ENCODE results near the gene RHPN2.

The RHPN2 gene

DNA sequence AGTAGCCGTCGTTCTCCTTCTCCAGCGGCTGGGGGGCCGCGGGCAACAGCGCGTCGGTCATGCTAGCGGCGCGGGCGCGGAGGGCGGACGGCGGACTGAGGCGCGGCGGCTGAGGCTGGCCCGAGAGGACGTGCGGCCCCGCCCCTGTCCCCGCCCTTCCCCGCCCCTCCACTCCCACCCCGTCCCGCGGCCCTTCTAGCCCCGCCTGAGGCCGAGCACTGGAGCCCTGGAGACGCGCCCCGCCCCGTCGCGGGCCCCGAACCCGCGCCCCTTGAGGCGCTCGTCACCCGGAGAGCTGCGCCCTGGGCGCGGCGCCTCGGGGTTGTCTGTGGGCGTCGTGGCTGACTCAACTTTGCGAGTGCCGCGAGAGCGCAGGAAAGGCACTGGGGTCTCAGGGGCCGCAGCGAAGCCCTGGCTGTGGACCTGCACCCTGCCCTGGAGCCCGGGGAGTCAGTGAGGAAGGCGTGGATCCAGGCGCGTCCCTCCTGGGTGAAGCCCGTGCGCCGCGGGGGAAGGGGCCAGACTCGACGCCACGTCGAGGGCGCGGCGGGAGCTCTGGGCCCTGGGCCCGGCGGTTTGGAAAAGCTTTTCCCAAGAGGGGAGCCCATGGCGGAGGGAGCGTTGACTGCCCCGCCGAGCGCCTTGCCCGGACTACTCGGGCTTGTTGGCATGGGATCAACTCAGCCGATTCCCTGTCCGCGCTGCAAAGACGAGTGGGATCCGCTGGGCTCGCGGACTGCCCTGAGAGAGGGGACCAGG lies at the start of gene RHPN2:
RHPN2 (minus strand) TSS at position 97 of the 759 bp plus-strand sequence; CDS start at position 61, 36 bp downstream.
- DNase-seq (ENCODE audit: low spot score): no peak

GRCh38 chr19:33114312-33114711 lies 49.6 kb upstream of the RHPN2 start:
- no peak for DNase-seq (ENCODE audit: low spot score)

GRCh38 chr19:33111587-33111986 lies 46.9 kb upstream of the RHPN2 start:
- no peak for DNase-seq (ENCODE audit: low spot score)

- DNase-seq (ENCODE audit: low spot score): no peak
Measured at GRCh38 chr19:33110137-33110910, 45.6 kb upstream of the RHPN2 start.

GRCh38 chr19:33108161-33108560 lies 43.5 kb upstream of the RHPN2 start:
- DNase-seq (ENCODE audit: low spot score): no peak

DNA sequence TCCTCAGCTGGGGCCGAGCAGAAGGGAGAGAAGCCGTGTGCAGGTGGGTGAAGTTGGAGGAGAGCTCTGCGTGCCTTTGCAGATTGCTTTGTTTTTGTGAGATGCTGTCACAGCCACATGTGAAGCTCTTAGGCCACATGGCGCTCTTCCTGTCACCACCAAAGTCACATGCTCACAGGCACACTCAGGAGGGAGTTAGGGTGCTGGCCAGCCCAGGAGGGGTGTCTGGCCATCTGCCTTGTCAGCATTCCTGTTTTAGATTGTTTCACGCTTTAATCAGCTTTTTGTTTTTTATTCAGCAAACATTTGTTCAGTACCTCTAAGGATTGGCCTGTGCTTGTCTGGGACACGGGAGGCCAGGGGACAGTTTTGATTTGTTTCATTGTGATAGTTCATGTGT lies 38.2 kb upstream of the RHPN2 start:
- DNase-seq (ENCODE audit: low spot score): no peak

DNA sequence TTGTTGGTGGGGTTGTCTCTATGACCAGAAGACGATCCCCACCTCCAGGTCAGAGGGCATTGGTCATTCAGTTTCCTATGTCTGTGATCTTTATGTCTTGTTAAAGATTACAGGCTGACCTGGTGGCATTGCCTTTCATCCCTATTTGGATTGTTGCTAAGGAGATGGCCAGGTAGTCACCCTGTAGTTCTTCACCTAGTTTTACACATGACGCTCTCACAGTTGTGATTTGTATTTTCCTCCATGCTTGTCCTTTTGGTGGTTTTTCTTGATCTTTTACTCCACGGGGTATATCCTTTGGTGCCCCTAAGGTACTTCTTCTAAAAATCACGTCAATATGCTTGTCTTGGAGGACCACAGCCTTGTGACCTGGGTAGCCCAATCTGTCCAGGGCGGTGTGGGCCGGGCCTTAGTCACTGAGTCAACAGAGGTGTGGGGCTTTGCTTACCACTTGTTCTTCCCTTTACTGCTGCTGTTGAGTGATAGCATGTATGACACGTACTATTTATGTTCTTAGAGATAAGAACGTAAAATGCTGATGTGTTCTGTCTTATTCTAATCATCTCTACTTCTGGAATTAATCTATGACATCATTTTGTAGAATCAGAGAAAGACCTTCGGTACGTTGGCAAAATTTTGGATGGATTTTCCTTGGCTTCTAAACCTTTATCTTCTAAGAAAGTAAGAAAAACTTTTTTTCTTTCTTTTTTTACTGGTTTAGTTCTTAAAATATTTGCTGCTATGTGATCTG lies 36.4 kb upstream of the RHPN2 start:
- DNase-seq (ENCODE audit: low spot score): no peak

GRCh38 chr19:33098055-33098534 lies 33.4 kb upstream of the RHPN2 start:
- DNase-seq (ENCODE audit: low spot score): no peak

DNA sequence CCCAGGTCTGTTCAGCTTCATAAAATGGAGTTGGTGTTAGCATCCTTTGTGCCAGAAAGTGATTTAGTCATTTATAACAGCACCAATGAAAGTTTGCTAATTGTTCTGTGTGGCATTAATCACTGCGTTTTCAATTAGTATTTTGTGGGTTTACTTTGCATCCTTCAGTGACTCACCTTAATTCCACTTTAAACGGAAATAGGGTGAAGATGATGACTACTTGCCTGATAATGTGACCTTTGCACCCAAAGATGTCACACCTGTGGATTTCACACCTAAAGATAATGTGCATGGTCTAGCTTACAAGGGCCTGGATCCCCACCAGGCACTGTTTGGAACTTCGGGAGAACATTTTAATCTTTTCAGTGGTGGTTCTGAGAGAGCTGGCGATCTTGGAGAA lies 31.3 kb upstream of the RHPN2 start:
- DNase-seq (ENCODE audit: low spot score): no peak

GRCh38 chr19:33094436-33095067 lies 29.9 kb upstream of the RHPN2 start:
- DNase-seq (ENCODE audit: low spot score): no peak

DNA sequence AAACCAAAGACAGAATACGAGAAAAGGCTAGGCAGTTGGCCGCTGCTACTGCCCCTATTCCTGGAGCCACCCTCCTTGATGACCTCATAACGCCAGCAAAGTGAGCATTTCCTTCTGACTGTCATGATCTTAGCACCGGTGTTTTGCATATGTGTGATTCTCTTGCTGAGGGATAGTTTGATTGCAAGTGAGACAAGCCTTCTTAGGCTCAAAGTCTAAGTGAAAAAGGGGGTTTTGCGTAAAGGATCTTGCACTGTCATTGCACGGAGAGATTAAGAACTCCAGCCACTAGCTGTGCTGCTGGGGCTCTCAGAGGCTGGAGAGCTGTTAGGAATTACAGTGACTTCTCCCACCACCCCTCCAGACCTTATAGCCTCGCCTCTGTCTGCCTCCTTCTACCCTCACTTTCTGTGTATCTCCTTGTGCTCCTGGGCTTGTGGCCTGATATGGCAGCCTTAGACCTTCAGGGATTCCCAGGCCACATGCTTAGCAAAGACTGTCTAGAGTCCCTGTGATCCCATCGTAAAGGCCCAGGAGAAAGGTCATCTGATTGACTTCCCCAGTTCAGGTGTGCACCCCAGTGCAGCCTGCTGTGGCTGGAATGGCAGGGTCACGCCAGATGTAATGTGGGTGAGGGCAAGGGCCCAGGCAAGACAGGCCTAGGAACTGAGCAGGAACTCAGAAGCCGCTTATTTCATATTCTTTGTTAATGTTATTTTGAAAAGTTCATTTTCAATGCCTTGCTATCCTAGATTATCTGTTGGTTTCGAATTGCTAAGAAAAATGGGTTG lies 28.9 kb upstream of the RHPN2 start:
- DNase-seq (ENCODE audit: low spot score): no peak

- DNase-seq (ENCODE audit: low spot score): no peak
Measured at GRCh38 chr19:33090179-33090578, 25.5 kb upstream of the RHPN2 start.

GRCh38 chr19:33089010-33089409 lies 24.3 kb upstream of the RHPN2 start:
- no peak for DNase-seq (ENCODE audit: low spot score)

- DNase-seq (ENCODE audit: low spot score): no peak
Measured at GRCh38 chr19:33086955-33087354, 22.3 kb upstream of the RHPN2 start.

DNA sequence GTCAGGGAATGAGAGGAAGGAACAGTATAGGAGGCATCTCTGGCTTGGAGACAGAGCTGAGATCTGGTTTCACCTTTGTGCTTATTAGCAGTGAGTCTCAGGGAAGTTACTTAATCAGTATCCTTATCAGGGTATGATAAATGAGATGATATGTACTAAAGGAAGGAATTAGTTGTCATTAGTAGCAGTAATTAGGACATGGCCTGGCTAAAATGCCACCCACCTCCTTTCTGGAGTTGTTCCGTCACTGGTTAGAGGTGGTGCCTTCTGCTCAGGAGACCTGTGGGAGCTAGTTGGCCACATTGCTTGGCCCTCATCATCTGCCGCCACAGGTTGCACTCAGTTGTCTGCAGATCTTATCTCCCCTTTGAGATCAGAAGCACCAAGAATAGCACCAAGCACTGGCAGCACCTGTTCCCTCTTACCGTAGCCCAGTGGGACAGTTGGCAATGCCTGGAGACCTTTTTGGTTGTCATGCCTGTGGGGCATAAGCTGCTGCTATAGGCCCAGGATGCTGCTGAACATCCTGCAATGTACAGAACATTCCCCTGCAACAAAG lies 21.0 kb upstream of the RHPN2 start:
- no peak for DNase-seq (ENCODE audit: low spot score)

GRCh38 chr19:33080761-33081681 lies 16.3 kb upstream of the RHPN2 start, which contains the start of gene GPATCH1:
Gene GPATCH1 (plus strand): TSS chr19:33081181. CDS start chr19:33081194, 13 bp downstream.
- peak; percentile 74 for DNase-seq (ENCODE audit: low spot score)

DNA sequence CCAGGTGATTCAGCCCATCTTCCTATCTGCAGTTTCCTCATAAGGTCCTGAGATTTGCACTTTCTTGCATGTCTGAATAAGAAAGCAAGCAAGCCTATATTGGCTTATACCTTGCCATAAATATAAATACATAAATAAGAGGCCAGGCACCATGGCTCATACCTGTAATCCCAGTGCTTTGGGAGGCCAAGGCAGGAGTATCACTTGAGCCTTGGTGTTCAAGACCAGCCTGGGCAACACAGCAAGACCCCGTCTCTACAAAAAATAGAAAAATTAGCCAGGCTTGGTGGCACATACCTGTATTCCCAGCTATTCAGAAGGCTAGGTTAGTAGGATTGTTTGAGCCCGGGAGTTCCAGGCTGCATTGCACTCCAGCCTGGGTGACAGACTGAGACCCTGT lies 10.8 kb upstream of the RHPN2 start:
- no peak for DNase-seq (ENCODE audit: low spot score)

- no peak for DNase-seq (ENCODE audit: low spot score)
Measured at GRCh38 chr19:33071887-33072286, 7.2 kb upstream of the RHPN2 start.

DNA sequence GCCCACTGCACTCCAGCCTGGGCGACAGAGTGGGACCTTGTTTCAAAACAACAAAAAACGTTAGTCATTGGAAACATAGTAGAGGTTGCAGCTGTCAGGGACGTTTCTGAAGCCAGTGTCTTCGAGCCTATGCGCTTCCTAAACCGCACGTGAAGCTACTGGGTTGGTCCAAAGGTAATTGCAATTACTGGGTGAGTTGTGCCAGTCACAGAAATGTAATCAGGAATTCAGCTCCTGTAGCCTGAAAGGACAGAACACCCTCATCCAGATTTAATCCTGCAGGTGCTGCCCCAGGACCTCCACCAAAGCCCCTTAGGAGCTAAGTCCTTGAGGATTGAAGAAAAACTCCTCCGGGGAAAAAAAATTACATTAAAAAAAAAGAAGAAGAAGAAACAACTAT lies 2.4 kb upstream of the RHPN2 start:
- DNase-seq (ENCODE audit: low spot score): no peak

DNA sequence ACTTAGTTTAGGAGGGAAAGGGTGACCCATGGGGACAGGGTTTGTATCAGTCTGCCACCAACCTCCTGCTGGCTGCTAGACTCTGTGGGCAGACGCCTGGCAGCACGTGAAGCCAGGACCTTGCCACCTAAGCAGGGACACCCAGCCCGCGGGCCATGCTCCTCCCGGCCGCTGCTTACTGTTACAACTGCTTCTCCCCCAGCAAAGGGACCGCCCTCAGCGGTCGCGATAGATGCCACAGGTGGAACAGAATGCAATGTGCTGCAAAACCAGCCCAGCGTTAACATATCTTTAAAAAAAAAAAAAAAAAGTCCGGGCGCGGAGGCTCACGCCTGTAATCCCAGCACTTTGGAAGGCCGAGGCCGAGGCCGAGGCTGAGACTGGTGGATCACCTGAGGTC lies 1.9 kb upstream of the RHPN2 start:
- no peak for DNase-seq (ENCODE audit: low spot score)

Measured in hematopoietic multipotent progenitor cell treated with erythropoietin and hydrocortisone succinate and interleukin-3 and kit ligand, for 17 days (in vitro differentiated cells).